OCI-M2 (cell line): Measurements from ENCODE around the gene SRMS.

ENCODE experiments used
- DNase-seq: peaks from one replicate; lab custom pipeline; 2025; ENCODE audit not compliant: unreplicated experiment; lab: John Stamatoyannopoulos, UW

The SRMS gene

DNA sequence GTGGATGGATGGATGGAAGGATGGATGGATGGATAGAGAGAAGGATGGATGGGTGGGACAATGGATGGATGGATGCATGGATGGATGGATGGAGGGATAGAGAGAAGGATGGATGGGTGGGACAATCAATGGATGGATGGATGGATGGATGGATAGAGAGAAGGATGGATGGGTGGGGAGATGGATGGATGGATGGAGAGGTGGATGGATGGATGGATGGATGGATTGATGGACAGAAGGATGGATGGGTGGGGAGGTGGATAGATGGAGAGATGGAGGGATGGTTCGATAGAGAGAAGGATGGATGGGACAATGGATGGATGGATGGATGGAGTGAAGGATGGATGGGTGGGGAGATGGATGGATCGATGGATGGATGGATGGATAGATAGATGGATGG, 55.0 kb downstream of the SRMS start:
- no peak for DNase-seq

DNA sequence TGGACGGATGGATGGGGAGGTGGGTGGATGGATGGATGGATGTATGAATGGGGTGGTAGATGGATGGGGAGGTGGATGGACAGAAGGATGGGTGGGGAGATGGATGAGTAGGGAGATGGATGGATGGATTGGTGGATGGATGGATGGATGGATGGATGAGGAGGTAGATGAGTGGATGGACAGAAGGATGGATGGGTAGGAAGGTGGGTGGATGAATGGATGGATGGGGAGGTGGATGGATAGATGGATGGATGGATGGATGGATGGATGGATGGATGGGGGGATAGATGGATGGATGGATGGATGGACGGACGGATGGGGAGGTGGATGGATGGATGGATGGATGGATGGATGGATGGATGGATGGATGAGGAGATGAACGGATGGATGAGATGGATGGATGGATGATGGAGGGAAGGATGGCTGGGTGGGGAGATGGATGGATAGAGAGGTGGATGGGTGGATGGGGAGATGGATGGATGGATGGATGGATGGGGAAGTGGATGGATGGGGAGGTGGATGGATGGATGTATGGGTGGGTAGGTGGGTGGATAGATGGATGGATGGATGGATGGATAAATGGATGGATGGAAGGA, 55.8 kb downstream of the SRMS start:
- no peak for DNase-seq

DNA sequence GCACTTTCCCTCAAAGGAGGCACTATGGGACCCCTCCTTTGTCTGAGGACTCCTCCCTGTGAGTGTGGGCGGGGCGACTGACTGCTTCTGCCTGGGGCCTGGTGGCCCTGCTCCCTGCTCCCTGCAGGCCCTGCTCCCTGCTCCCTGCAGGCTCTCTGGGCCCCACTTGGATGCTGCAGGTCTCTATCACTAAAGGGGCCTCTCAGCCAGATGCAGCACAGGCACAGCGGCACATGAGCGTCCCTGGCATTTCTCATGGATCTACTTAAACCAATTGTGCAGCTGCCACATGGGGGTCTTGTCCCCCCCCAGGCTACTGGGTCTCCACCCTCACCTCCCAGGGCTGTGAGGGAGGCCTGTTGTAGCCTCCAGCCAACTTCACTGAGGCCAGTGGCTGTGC, 56.5 kb downstream of the SRMS start:
- no peak for DNase-seq
